Measurements from ENCODE around the gene ARID3C. TPM values are rescaled to one million over a fixed set of nuclear protein-coding genes. Genes with fewer than 3 reads are reported as not detected.

The ARID3C gene
- total RNA-seq, 1 donor, result 0.09 TPM

GRCh38 chr9:34658461-34658860, 29.6 kb upstream of the ARID3C start:
- no peak overlapping the region for H3K4me3 ChIP-seq (ENCODE audit: low read depth, low read length)
- DNase-seq (ENCODE audit: low read depth), result no peak
- TF ChIP-seq CTCF (IDR thresholded peaks at IDR 0.05; ENCODE audit: insufficient read depth, low read length), result no peak

GRCh38 chr9:34656992-34657391, 28.1 kb upstream of the ARID3C start:
- TF ChIP-seq CTCF (IDR thresholded peaks at IDR 0.05; ENCODE audit: insufficient read depth, low read length), result no peak
- H3K4me3 ChIP-seq (ENCODE audit: low read depth, low read length), result no peak overlapping the region
- no peak for DNase-seq (ENCODE audit: low read depth)

GRCh38 chr9:34655394-34655793, 26.5 kb upstream of the ARID3C start:
- no peak for TF ChIP-seq CTCF (IDR thresholded peaks at IDR 0.05; ENCODE audit: insufficient read depth, low read length)
- DNase-seq (ENCODE audit: low read depth), result no peak
- no peak overlapping the region for H3K4me3 ChIP-seq (ENCODE audit: low read depth, low read length)

- TF ChIP-seq CTCF (IDR thresholded peaks at IDR 0.05; ENCODE audit: insufficient read depth, low read length), result no peak
- peak; percentile 93 for DNase-seq (ENCODE audit: low read depth)
- peak overlapping the region; percentile 3 for H3K4me3 ChIP-seq (ENCODE audit: low read depth, low read length)
These were observed 25.6 kb upstream of the ARID3C start for GRCh38 chr9:34654323-34655051.

- H3K4me3 ChIP-seq (ENCODE audit: low read depth, low read length), result peak overlapping the region; percentile 31
- peak; percentile 47 for DNase-seq (ENCODE audit: low read depth)
- TF ChIP-seq CTCF (IDR thresholded peaks at IDR 0.05; ENCODE audit: insufficient read depth, low read length), result no peak
These were observed 24.5 kb upstream of the ARID3C start for GRCh38 chr9:34653151-34654072.

GRCh38 chr9:34652602-34653000, 23.7 kb upstream of the ARID3C start:
- TF ChIP-seq CTCF (IDR thresholded peaks at IDR 0.05; ENCODE audit: insufficient read depth, low read length), result no peak
- DNase-seq (ENCODE audit: low read depth), result peak; percentile 21
- H3K4me3 ChIP-seq (ENCODE audit: low read depth, low read length), result peak overlapping the region; percentile 63
